Measurements from ENCODE around the gene FAM181A. TPM values are rescaled to one million over a fixed set of nuclear protein-coding genes. Genes with fewer than 3 reads are reported as not detected.

Gene FAM181A
- total and polyA plus RNA-seq, 4 donors, result not detected

DNA sequence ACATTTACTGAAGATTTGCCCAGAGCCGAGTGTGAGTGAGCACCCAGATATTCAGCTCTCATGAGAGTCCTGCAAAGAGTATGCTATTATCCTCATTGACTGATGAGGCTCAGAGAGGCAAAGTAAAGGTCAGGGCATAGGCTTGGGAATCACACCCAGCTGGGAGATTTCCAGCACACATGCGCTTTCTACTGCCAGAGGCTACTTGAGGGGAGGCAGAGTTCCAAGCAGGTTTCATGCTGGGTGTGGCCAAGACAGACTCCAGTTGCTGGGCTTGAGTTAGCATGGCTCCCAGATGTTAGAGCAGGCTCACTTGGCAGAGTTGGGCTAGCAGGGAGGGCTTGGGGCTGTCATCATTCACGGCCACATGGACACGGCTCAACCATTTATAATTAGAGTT is 14.4 kb upstream of the FAM181A start:
- intact Hi-C loops (cut with DNase I), result no loop called here
- Histone ChIP-seq H3K4me3 (ENCODE audit: low read length in 2 of 2) (no peak overlapping the region), H3K9me3 (ENCODE audit: control insufficient read depth, low read length) (no peaks in the 10 kb centered on the region), H3K27me3 (ENCODE audit: control insufficient read depth in 1 of 2, insufficient read depth in 2 of 2, low read length in 1 of 2) (no peaks in the 10 kb centered on the region), H3K36me3 (ENCODE audit: control insufficient read depth in 1 of 2, insufficient read depth in 2 of 2, low read length in 1 of 2) (no peaks in the 10 kb centered on the region), H3K27ac (ENCODE audit: low read depth in 1 of 2, low read length in 2 of 2) (no peak overlapping the region), H3K4me1 (ENCODE audit: control insufficient read depth in 1 of 2, insufficient read depth in 2 of 2, low read length in 2 of 2) (no peaks in the 10 kb centered on the region)
- WGBS, 2 donors, result 93 to 94% methylated on average over 4 of the region's 4 CpGs
- DNase-seq, result peak in 1 of 2 donors; percentile 7
- no peak for ATAC-seq (ENCODE audit: low FRiP score)

DNA sequence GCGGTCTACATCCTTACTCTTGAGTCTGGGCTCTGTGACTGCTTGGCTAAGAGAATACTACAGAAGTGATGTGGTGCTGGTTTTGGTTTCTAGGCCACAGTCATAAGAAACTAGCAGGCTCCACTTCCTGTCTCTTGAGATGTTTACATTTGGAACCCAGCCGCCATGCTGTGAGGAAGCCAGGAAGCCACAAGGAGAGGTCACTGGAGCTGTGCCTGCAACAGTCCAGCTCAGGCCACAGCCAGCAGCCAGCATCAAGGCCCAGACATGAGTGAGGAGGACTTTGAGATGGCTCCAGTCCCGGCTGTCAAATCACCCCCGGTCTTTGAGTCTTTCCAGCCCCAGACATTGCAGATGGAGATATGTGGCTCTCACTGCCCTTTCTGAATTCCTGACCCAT is 12.9 kb upstream of the FAM181A start:
- 85 to 86% methylated on average over 4 of the region's 4 CpGs for WGBS, 2 donors
- ATAC-seq (ENCODE audit: low FRiP score) (no peak), DNase-seq (no peak)
- H3K27ac ChIP-seq (ENCODE audit: low read depth in 1 of 2, low read length in 2 of 2), result no peak overlapping the region
- H3K36me3 ChIP-seq (ENCODE audit: control insufficient read depth in 1 of 2, insufficient read depth in 2 of 2, low read length in 1 of 2), result no peaks in the 10 kb centered on the region
- no peaks in the 10 kb centered on the region for H3K27me3 ChIP-seq (ENCODE audit: control insufficient read depth in 1 of 2, insufficient read depth in 2 of 2, low read length in 1 of 2)
- H3K4me3 ChIP-seq (ENCODE audit: low read length in 2 of 2), result no peak overlapping the region
- H3K9me3 ChIP-seq (ENCODE audit: control insufficient read depth, low read length), result no peaks in the 10 kb centered on the region
- intact Hi-C loops (cut with DNase I), result no loop called here
- no peaks in the 10 kb centered on the region for H3K4me1 ChIP-seq (ENCODE audit: control insufficient read depth in 1 of 2, insufficient read depth in 2 of 2, low read length in 2 of 2)

DNA sequence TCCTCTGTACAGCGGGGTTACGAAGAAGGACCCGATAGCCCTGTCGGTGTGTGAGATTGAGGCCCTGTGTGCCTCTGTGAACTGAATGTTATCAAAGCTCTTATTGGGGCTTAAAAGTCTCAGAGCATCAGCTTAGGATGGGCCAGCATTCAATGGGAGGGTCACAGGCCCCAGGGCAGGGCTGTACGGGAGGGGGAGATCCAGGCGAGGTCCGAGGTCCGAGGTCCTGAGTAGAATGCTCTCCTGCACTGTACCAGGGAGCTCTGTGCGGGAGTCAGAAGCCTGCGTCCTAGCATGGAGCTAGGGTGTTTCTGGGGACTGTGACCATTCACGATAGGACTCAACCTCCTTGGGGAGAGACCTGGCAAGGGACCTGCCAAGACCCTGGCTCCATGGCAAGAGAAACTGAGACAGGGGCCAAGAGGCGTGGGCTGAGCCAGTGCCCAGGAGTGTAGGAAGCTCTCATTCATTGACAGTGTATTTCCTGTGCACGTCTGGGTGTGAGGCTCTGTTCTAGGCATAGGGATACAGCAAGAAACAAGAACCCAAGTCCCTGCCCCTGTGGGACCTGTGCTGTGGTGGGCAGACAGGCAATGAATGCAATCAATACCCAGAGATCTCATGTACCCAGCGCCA is 12.0 kb upstream of the FAM181A start:
- DNase-seq (peak in 1 of 2 donors; percentile 21), ATAC-seq (ENCODE audit: low FRiP score) (no peak)
- no peaks in the 10 kb centered on the region for H3K9me3 ChIP-seq (ENCODE audit: control insufficient read depth, low read length)
- intact Hi-C loops (cut with DNase I), result no loop called here
- 64% methylated on average over 14 of the region's 14 CpGs for WGBS, 2 donors
- no peak overlapping the region for H3K4me3 ChIP-seq (ENCODE audit: low read length in 2 of 2)
- no peak overlapping the region for H3K27ac ChIP-seq (ENCODE audit: low read depth in 1 of 2, low read length in 2 of 2)
- no peaks in the 10 kb centered on the region for H3K27me3 ChIP-seq (ENCODE audit: control insufficient read depth in 1 of 2, insufficient read depth in 2 of 2, low read length in 1 of 2)
- no peaks in the 10 kb centered on the region for H3K4me1 ChIP-seq (ENCODE audit: control insufficient read depth in 1 of 2, insufficient read depth in 2 of 2, low read length in 2 of 2)
- H3K36me3 ChIP-seq (ENCODE audit: control insufficient read depth in 1 of 2, insufficient read depth in 2 of 2, low read length in 1 of 2), result no peaks in the 10 kb centered on the region

DNA sequence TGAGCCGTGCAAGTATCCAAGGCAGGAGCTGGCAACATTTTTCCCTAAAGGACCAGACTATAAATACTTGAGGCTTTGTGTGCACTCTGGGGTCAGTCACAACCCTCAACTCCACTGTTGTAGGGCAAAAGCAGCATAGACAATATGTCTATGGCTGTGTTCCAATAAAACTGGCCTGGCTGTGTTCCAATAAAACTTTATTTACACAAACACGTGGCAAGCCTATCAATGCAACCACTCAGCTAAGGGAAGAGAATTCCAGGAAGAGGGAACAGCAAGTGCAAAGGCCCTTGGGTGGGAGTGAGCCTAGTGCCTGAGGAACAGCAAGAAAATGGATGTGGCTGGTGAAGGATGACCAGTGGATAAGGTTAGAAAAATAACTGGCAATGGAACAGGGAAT is 11.3 kb upstream of the FAM181A start:
- intact Hi-C loops (cut with DNase I), result no loop called here
- H3K4me3 ChIP-seq (ENCODE audit: low read length in 2 of 2), result no peak overlapping the region
- WGBS, 2 donors, result 8 to 14% methylated on average over 2 of the region's 2 CpGs
- no peak for ATAC-seq (ENCODE audit: low FRiP score)
- no peak for DNase-seq
- H3K27ac ChIP-seq (ENCODE audit: low read depth in 1 of 2, low read length in 2 of 2), result no peak overlapping the region
- no peaks in the 10 kb centered on the region for H3K36me3 ChIP-seq (ENCODE audit: control insufficient read depth in 1 of 2, insufficient read depth in 2 of 2, low read length in 1 of 2)
- no peaks in the 10 kb centered on the region for H3K9me3 ChIP-seq (ENCODE audit: control insufficient read depth, low read length)
- H3K27me3 ChIP-seq (ENCODE audit: control insufficient read depth in 1 of 2, insufficient read depth in 2 of 2, low read length in 1 of 2), result no peaks in the 10 kb centered on the region
- no peaks in the 10 kb centered on the region for H3K4me1 ChIP-seq (ENCODE audit: control insufficient read depth in 1 of 2, insufficient read depth in 2 of 2, low read length in 2 of 2)

DNA sequence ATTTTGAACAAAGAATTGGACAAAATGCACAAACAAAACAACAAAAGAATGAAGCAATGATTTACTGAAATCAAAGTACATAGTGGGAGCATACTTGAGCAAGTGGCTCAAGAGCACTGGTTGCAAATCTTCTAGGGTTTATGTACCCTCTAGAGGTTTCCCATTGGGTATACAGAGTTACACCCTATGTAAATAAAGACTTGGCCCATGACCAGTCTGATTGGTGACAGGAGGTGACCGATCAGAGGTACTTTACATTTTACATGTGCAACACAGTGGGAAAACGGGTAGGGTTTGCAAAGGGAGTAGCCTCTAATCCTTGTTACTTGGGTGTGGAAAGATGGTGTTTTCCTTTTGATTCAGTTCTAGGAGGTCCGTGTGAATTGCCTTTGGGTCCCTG is 10.6 kb upstream of the FAM181A start:
- H3K9me3 ChIP-seq (ENCODE audit: control insufficient read depth, low read length), result no peaks in the 10 kb centered on the region
- intact Hi-C loops (cut with DNase I), result no loop called here
- H3K4me1 ChIP-seq (ENCODE audit: control insufficient read depth in 1 of 2, insufficient read depth in 2 of 2, low read length in 2 of 2), result no peaks in the 10 kb centered on the region
- H3K4me3 ChIP-seq (ENCODE audit: low read length in 2 of 2), result no peak overlapping the region
- H3K27ac ChIP-seq (ENCODE audit: low read depth in 1 of 2, low read length in 2 of 2), result no peak overlapping the region
- H3K27me3 ChIP-seq (ENCODE audit: control insufficient read depth in 1 of 2, insufficient read depth in 2 of 2, low read length in 1 of 2), result no peaks in the 10 kb centered on the region
- ATAC-seq (ENCODE audit: low FRiP score), result no peak
- DNase-seq, result no peak
- no peaks in the 10 kb centered on the region for H3K36me3 ChIP-seq (ENCODE audit: control insufficient read depth in 1 of 2, insufficient read depth in 2 of 2, low read length in 1 of 2)
- WGBS, 2 donors, result 62 to 65% methylated on average over 3 of the region's 3 CpGs

DNA sequence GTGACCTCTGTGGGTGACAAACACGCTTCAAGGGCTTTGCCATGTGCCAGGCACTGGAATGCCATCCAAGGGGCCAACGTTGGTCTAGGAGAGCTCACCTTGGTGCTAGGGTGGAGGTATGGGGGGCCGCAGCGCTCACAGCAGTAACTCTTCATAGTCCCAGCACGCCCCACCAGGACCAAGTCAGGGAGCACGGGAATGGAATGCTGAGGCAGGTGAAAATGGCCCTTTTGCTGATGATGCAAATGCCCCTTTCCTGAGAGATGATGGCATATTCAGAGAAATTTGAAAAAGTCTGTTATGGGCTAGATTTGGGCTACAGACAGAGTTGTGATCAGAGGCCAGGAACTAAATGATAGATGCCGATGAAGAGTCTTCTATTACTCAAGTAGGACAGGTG is 10.0 kb upstream of the FAM181A start:
- no peaks in the 10 kb centered on the region for H3K9me3 ChIP-seq (ENCODE audit: control insufficient read depth, low read length)
- H3K27ac ChIP-seq (ENCODE audit: low read depth in 1 of 2, low read length in 2 of 2), result no peak overlapping the region
- DNase-seq, result peak in 1 of 2 donors; percentile 12
- WGBS, 2 donors, result 88% methylated on average over 7 of the region's 7 CpGs
- intact Hi-C loops (cut with DNase I), result no loop called here
- no peaks in the 10 kb centered on the region for H3K36me3 ChIP-seq (ENCODE audit: control insufficient read depth in 1 of 2, insufficient read depth in 2 of 2, low read length in 1 of 2)
- no peak for ATAC-seq (ENCODE audit: low FRiP score)
- no peak overlapping the region for H3K4me3 ChIP-seq (ENCODE audit: low read length in 2 of 2)
- H3K27me3 ChIP-seq (ENCODE audit: control insufficient read depth in 1 of 2, insufficient read depth in 2 of 2, low read length in 1 of 2), result no peaks in the 10 kb centered on the region
- no peaks in the 10 kb centered on the region for H3K4me1 ChIP-seq (ENCODE audit: control insufficient read depth in 1 of 2, insufficient read depth in 2 of 2, low read length in 2 of 2)

DNA sequence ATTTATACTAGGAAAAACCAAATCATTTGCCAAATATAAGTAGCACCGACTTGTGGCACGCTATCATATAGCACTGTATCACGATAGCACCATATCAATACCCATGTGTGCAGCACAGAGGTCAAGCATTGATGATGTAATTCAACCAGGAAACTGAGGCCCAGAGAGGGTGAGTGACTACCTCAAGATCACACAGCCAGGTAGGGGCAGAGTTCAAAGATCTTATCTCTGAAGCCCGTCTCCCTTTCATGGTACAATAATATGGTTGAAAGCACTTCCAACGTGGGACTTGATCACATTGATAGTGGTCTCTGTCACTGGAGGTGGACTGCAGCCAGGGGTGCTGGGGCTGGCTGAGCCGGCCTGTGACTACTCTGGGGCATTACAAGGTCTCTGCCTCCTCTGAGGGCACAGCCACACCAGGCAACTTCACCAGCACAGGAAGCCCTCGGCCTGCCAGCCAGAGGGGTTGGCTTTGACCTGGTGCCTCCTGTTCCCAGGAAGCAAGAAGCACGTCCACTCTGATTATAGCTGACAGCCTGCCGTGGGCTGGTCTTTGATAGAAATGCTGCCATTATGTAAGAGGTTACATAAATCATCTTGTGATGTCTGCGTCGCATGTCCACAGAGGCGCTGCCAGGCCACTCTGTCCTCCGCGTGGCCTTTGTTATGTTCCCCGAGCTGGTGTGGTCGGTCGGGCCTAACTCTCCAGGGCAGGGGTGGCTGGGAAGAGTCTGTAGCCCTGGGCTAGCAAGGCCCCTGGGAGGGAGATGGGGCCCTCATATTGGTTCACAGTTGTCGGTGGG is 5.9 kb upstream of the FAM181A start:
- intact Hi-C loops (cut with DNase I), result no loop called here
- no peak overlapping the region for H3K4me3 ChIP-seq (ENCODE audit: low read length in 2 of 2)
- H3K27ac ChIP-seq (ENCODE audit: low read depth in 1 of 2, low read length in 2 of 2), result no peak overlapping the region
- no peak for ATAC-seq (ENCODE audit: low FRiP score)
- H3K27me3 ChIP-seq (ENCODE audit: control insufficient read depth in 1 of 2, insufficient read depth in 2 of 2, low read length in 1 of 2), result no peaks in the 10 kb centered on the region
- H3K4me1 ChIP-seq (ENCODE audit: control insufficient read depth in 1 of 2, insufficient read depth in 2 of 2, low read length in 2 of 2), result no peaks in the 10 kb centered on the region
- no peaks in the 10 kb centered on the region for H3K9me3 ChIP-seq (ENCODE audit: control insufficient read depth, low read length)
- DNase-seq, result no peak
- 84 to 87% methylated on average over 18 of the region's 18 CpGs for WGBS, 2 donors
- no peaks in the 10 kb centered on the region for H3K36me3 ChIP-seq (ENCODE audit: control insufficient read depth in 1 of 2, insufficient read depth in 2 of 2, low read length in 1 of 2)

DNA sequence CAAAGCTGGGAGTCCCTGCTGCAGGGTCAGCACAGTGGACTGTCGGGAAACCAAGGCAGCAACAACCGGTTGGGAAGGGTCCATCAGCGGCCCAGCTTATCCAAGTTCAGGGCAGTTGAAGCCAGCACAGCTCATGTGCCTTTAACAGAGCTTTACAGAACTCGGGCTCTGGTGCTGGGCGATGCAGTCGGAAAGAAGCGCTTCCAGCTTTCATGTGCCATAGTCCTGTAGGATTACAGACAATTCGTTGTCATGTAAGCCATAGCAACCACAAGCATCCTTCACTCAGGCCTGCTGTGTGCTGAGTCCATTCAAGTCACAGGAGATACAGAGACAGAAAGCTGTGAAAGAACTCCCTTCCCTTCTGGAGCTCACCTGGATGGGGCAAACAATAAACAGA is 3.5 kb upstream of the FAM181A start:
- no peaks in the 10 kb centered on the region for H3K9me3 ChIP-seq (ENCODE audit: control insufficient read depth, low read length)
- WGBS, 2 donors, result 87 to 89% methylated on average over 8 of the region's 8 CpGs
- no peak for ATAC-seq (ENCODE audit: low FRiP score)

More for the DNA sequence above, 3.5 kb upstream of the FAM181A start:
- DNase-seq, result no peak
- Histone ChIP-seq H3K36me3 (ENCODE audit: control insufficient read depth in 1 of 2, insufficient read depth in 2 of 2, low read length in 1 of 2) (no peaks in the 10 kb centered on the region), H3K4me3 (ENCODE audit: low read length in 2 of 2) (no peak overlapping the region), H3K27me3 (ENCODE audit: control insufficient read depth in 1 of 2, insufficient read depth in 2 of 2, low read length in 1 of 2) (no peaks in the 10 kb centered on the region), H3K4me1 (ENCODE audit: control insufficient read depth in 1 of 2, insufficient read depth in 2 of 2, low read length in 2 of 2) (no peaks in the 10 kb centered on the region), H3K27ac (ENCODE audit: low read depth in 1 of 2, low read length in 2 of 2) (no peak overlapping the region)
- intact Hi-C loops (cut with DNase I), result no loop called here

All from aorta (tissue), 5 donors.